Progenitor cell of endocrine pancreas (in vitro differentiated cells): ENCODE data around the gene SLC35A1. TPM values are rescaled to one million over a fixed set of nuclear protein-coding genes. Genes with fewer than 3 reads are reported as not detected.

ENCODE experiments used
- DNase-seq: peaks from one replicate; pipeline ENCODE4 v3.0.0; 2021; ENCODE audit warnings: low spot score; ENCODE audit not compliant: unreplicated experiment
- H3K27ac Mint-ChIP-seq: 2 replicates; pipeline ENCODE4 v1.8.0; 2021; ENCODE audit warnings: mild to moderate bottlenecking, moderate library complexity, mixed read lengths
- H3K27me3 Mint-ChIP-seq: 2 replicates; pipeline ENCODE4 v1.8.0; 2021; ENCODE audit warnings: mixed read lengths
- H3K36me3 Mint-ChIP-seq: 2 replicates; pipeline ENCODE4 v1.8.0; 2022; ENCODE audit warnings: mixed read lengths; ENCODE audit not compliant: insufficient read depth
- H3K4me1 Mint-ChIP-seq: 2 replicates; pipeline ENCODE4 v1.8.0; 2021; ENCODE audit warnings: low read depth, mixed read lengths
- H3K4me3 Mint-ChIP-seq: 2 replicates; pipeline ENCODE4 v1.8.0; 2021; ENCODE audit warnings: low read depth, mild to moderate bottlenecking, moderate library complexity, mixed read lengths
- H3K9me3 Mint-ChIP-seq: 2 replicates; pipeline ENCODE4 v1.8.0; 2021; ENCODE audit warnings: low read depth, mixed read lengths
- CTCF ChIP-seq: fragments of 200-600 bp; sonication (generic); IDR thresholded peaks from one replicate; pipeline ENCODE4 v1.5.0; 2021; ENCODE audit warnings: antibody characterized with exemption, mild to moderate bottlenecking; ENCODE audit not compliant: unreplicated experiment
- total RNA-seq: library from RNA; stranded (reverse); gene quantifications from 2 replicates; pipeline ENCODE4 v1.2.1, GENCODE V29; 2021

Gene SLC35A1
- total RNA-seq, 1 donor from 2014 or later = 15.0 TPM

- Mint-ChIP-seq H3K36me3 (peaks cover 34% of the 10 kb centered on the region), H3K4me3 (no peak overlapping the region), H3K9me3 (peaks cover 3% of the 10 kb centered on the region), H3K4me1 (no peaks in the 10 kb centered on the region), H3K27me3 (no peaks in the 10 kb centered on the region), H3K27ac (no peak overlapping the region)
- TF ChIP-seq CTCF = no peak
- no peak for DNase-seq
These were observed 67.8 kb downstream of the SLC35A1 start for GRCh38 chr6:87540539-87540938.

- H3K27ac Mint-ChIP-seq = no peak overlapping the region
- TF ChIP-seq CTCF = no peak
- DNase-seq = no peak
- no peak overlapping the region for H3K4me3 Mint-ChIP-seq
- no peaks in the 10 kb centered on the region for H3K4me1 Mint-ChIP-seq
- no peaks in the 10 kb centered on the region for H3K27me3 Mint-ChIP-seq
- peaks cover 36% of the 10 kb centered on the region for H3K36me3 Mint-ChIP-seq
- peaks cover 3% of the 10 kb centered on the region for H3K9me3 Mint-ChIP-seq
These were observed 68.3 kb downstream of the SLC35A1 start for GRCh38 chr6:87541041-87541440.

- H3K4me3 Mint-ChIP-seq = no peak overlapping the region
- TF ChIP-seq CTCF = no peak
- H3K27me3 Mint-ChIP-seq = no peaks in the 10 kb centered on the region
- H3K4me1 Mint-ChIP-seq = no peaks in the 10 kb centered on the region
- DNase-seq = no peak
- H3K9me3 Mint-ChIP-seq = peaks cover 3% of the 10 kb centered on the region
- H3K36me3 Mint-ChIP-seq = peaks cover 37% of the 10 kb centered on the region
- H3K27ac Mint-ChIP-seq = no peak overlapping the region
These were observed 69.0 kb downstream of the SLC35A1 start for GRCh38 chr6:87541744-87542143.

- no peak overlapping the region for H3K27ac Mint-ChIP-seq
- peaks cover 37% of the 10 kb centered on the region for H3K36me3 Mint-ChIP-seq
- no peaks in the 10 kb centered on the region for H3K4me1 Mint-ChIP-seq
- peaks cover 3% of the 10 kb centered on the region for H3K9me3 Mint-ChIP-seq
- TF ChIP-seq CTCF = no peak
- H3K4me3 Mint-ChIP-seq = no peak overlapping the region
- H3K27me3 Mint-ChIP-seq = no peaks in the 10 kb centered on the region
- DNase-seq = no peak
These were observed 71.1 kb downstream of the SLC35A1 start for GRCh38 chr6:87543696-87544473.

- H3K4me1 Mint-ChIP-seq = no peaks in the 10 kb centered on the region
- H3K4me3 Mint-ChIP-seq = no peak overlapping the region
- TF ChIP-seq CTCF = no peak
- H3K9me3 Mint-ChIP-seq = peaks cover 3% of the 10 kb centered on the region
- no peak for DNase-seq
- H3K27me3 Mint-ChIP-seq = no peaks in the 10 kb centered on the region
- peaks cover 33% of the 10 kb centered on the region for H3K36me3 Mint-ChIP-seq
- no peak overlapping the region for H3K27ac Mint-ChIP-seq
These were observed 71.6 kb downstream of the SLC35A1 start for GRCh38 chr6:87544474-87544735.
